T-cell (primary cell): Measurements from ENCODE around the gene BRF1. TPM values are rescaled to one million over a fixed set of nuclear protein-coding genes. Genes with fewer than 3 reads are reported as not detected.
A peak's percentile ranks its signal among the peaks of the same experiment; 100 is the strongest.

ENCODE experiments used
- ATAC-seq, 4 experiments: fragments of 200-7000 bp in 3 of 4; fragments of 150-1000 bp in 1 of 4; cut with Tn5 transposase; replicated peaks in 1 of 4; 1 replicate in 3 of 4; 2 replicates in 1 of 4; pipeline ENCODE4 v1.10.0; 2021; ENCODE audit warnings: moderate library complexity in 3 of 4, mild to moderate bottlenecking in 2 of 4, moderate number of reproducible peaks in 1 of 4
- CTCF ChIA-PET, 2 donors: fragments of 300-600 bp; sonication (Branson Sonifier 250); formaldehyde crosslinking; loops; one replicate each; lab custom pipeline; 2022; ENCODE audit warnings: antibody characterized with exemption in 2 of 2; lab: Charles Lee
- POLR2A ChIA-PET, 2 donors: fragments of 300-600 bp; sonication (Branson Sonifier 250); formaldehyde crosslinking; loops; one replicate each; lab custom pipeline; 2022; ENCODE audit warnings: antibody characterized with exemption in 2 of 2; lab: Charles Lee
- DNase-seq, 35 experiments: peaks; one replicate each; pipeline versions ENCODE4 v3.0.0 to v3.0.0-alpha.2; 2013 to 2023
- H3K27ac ChIP-seq: one replicate; pipeline ENCODE4 v1.5.1; 2013; ENCODE audit warnings: low read length
- H3K27me3 ChIP-seq, 2 experiments: replicated peaks in 1 of 2; 1 replicate in 1 of 2; 2 replicates in 1 of 2; pipeline versions ENCODE4 v1.6.1 to v1.7.0; 2013; ENCODE audit warnings: low read length in 1 of 2, mixed read lengths in 1 of 2; ENCODE audit not compliant: control insufficient read depth in 2 of 2, insufficient read depth in 2 of 2; ENCODE audit errors: extremely low read depth in 1 of 2
- H3K36me3 ChIP-seq, 2 donors: 1 replicate in 1 of 2; 2 replicates in 1 of 2; pipeline versions ENCODE4 v1.6.1 to v1.7.0; 2013; ENCODE audit warnings: low read length in 1 of 2; ENCODE audit not compliant: control insufficient read depth in 2 of 2, insufficient read depth in 1 of 2; ENCODE audit errors: extremely low read depth in 1 of 2
- H3K4me1 ChIP-seq, 2 experiments: 1 replicate in 1 of 2; 2 replicates in 1 of 2; pipeline versions ENCODE4 v1.6.1 to v1.7.0; 2013; ENCODE audit warnings: low read length in 2 of 2, mixed read lengths in 1 of 2; ENCODE audit not compliant: insufficient read depth in 2 of 2, control insufficient read depth in 1 of 2; ENCODE audit errors: extremely low read depth in 1 of 2
- H3K4me3 ChIP-seq, 2 donors: 1 replicate in 1 of 2; 2 replicates in 1 of 2; pipeline versions ENCODE4 v1.5.1 to v1.7.0; 2013; ENCODE audit warnings: mild to moderate bottlenecking in 2 of 2, low read length in 1 of 2, moderate library complexity in 1 of 2; ENCODE audit not compliant: control insufficient read depth in 1 of 2; ENCODE audit errors: extremely low read depth in 1 of 2
- H3K9me3 ChIP-seq: 2 replicates; pipeline ENCODE4 v1.7.0; 2013
- H3K27ac Mint-ChIP-seq, 2 donors: one replicate each; pipeline ENCODE4 v1.8.0; 2020 to 2021; ENCODE audit warnings: mild to moderate bottlenecking in 2 of 2, mixed read lengths in 2 of 2
- H3K27me3 Mint-ChIP-seq, 2 donors: one replicate each; pipeline ENCODE4 v1.8.0; 2021 to 2022; ENCODE audit warnings: mixed read lengths in 2 of 2
- H3K36me3 Mint-ChIP-seq: one replicate; pipeline ENCODE4 v1.8.0; 2021; ENCODE audit warnings: mixed read lengths
- H3K4me1 Mint-ChIP-seq, 3 donors: one replicate each; pipeline ENCODE4 v1.8.0; 2020 to 2022; ENCODE audit warnings: mixed read lengths in 3 of 3, mild to moderate bottlenecking in 1 of 3
- H3K4me3 Mint-ChIP-seq, 3 donors: one replicate each; pipeline ENCODE4 v1.8.0; 2020 to 2022; ENCODE audit warnings: mild to moderate bottlenecking in 3 of 3, mixed read lengths in 3 of 3, moderate library complexity in 3 of 3
- H3K9me3 Mint-ChIP-seq, 3 donors: one replicate each; pipeline ENCODE4 v1.8.0; 2020 to 2022; ENCODE audit warnings: mixed read lengths in 3 of 3
- WGBS: methylation state at CpG from one replicate; pipeline ENCODE4 v1.1.5; 2013; ENCODE audit warnings: missing lambda C conversion rate; ENCODE audit not compliant: insufficient coverage; 5-methylcytosine and 5-hydroxymethylcytosine counted together
- total RNA-seq, 35 experiments: library from RNA in 6 of 35; stranded (reverse) in 6 of 35; fragments of 120-200 nt in 1 of 35; gene quantifications; one replicate each; pipeline versions ENCODE4 v1.2.1 to v1.2.4 and lab custom pipeline; 2013 to 2026

BRF1 gene
- total RNA-seq, 5 donors from 2014 or later (not counting 1 experiment from before 2014, with no cell fraction given), result 57.7 to 70.5 (median 66.5) TPM

DNA sequence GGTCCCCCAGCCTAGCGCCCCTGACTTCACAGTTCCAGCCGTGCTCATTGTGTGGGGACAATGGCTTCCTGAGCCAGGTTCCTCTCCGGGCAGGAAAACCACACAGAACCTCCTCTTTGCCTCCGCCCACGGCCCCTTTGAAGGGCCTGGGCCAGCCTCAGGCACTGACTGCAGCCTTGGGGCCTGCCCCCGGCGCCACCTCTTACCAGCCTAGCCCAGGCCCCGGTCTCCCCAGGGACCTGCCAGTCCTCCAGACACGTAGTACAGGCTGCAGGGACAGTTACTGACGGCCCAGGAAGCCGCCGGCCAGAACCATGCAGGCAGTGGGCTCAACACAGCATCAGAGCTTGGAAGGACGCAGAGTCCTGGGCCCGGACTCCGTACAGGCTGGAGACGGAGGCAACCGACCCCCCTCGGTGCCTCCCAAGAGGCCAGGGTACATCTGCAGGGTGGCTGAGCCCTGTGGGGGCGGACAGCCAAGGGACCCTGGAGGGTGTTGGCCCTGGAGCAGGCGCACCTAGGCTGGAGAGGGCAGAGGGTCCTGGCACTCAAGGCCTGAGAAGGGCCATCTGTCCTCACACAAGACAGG is 98.8 kb downstream of the BRF1 start:
- Histone ChIP-seq H3K9me3 (no peaks in the 10 kb centered on the region), H3K4me1 (peaks cover 17 to 41% of the 10 kb centered on the region in 2 experiments), H3K36me3 (no peaks in the 10 kb centered on the region), H3K27ac (no peak overlapping the region), H3K27me3 (peaks cover 3 to 70% of the 10 kb centered on the region in 2 experiments), H3K4me3 (peak overlapping the region in 1 of 2 donors; percentile 44)
- Mint-ChIP-seq H3K4me3 (peak overlapping the region in 1 of 3 donors; percentile 28), H3K27me3 (peaks cover 12 to 35% of the 10 kb centered on the region in 2 donors), H3K36me3 (no peaks in the 10 kb centered on the region), H3K9me3 (no peaks in the 10 kb centered on the region), H3K4me1 (peaks cover 8 to 26% (median 16%) of the 10 kb centered on the region in 3 donors), H3K27ac (no peak overlapping the region)
- CTCF ChIA-PET, result no interaction called here
- POLR2A ChIA-PET, result no interaction called here
- ATAC-seq, result peak; percentile 41 to 59 (median 46)
- WGBS, result 39% methylated on average over 19 of the region's 20 CpGs
- DNase-seq, result peak in 7 of 35 experiments; percentile 12 to 42 (median 29)

DNA sequence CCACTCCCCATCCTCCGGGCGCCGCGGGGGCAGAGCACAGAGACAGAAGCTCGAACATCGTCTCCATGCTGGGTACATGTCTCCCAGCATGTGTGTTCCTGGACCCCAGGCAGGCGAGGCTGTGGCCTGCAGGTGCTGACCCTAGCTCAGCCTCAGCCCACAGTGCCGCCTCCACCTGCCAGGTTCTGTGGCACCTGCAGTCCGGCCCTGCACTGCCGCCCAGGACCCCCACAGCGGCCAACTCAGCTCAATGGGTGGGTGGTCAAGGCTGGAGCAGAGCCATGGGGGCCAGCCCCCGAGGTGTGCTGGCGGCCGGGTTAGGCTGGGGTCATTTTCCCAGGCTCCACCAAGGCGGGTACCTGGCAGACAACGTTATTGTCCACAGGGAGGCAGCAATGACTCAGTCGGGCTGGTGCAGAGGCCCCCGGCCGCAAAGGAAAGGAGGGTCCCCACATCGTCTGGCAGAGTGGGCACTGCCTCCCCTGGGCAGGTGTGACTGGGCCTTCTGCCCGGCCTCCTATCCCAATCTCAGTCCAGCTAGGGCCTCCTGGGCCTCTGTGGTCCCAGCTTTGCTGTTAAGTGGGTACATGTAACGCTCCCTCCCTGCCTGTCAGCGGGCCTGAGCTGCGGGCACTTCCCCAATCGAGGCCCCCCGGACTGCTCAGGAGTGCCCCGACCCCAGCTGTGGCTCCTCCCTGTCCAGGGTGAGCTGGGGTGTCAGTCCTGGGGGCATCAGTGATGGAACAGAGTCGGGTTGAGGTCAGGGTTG is 99.5 kb downstream of the BRF1 start:
- no peak for ATAC-seq
- POLR2A ChIA-PET, result no interaction called here

DNA sequence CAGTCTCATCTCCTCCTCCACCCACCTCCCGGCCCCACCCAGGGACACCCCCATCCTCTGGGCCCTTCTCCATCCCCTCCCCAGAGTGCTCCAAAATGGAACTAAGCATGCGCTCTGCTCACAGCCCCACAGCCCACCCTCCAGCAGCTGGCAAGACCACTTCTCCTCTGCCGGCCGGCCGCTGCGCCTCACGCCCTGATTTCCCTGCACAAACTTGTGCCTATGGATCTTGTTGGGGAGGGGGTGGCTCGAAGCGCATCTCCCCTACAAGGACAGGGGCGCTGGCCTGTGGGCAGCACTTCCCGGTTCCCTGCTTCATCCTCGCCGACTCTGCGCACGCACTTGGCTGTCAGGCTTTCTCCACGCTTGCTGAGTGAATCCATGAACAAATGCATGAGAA is 100.2 kb downstream of the BRF1 start:
- ChIA-PET POLR2A (no interaction called here), CTCF (interaction anchor here in 1 of 2 donors (0.6 kb wide), 1 partner anchor 31 kb away, joined by 3 read pairs; no protein-coding TSS in a partner anchor)
- H3K27me3 Mint-ChIP-seq, result peaks cover 14 to 38% of the 10 kb centered on the region in 2 donors
- peaks cover 26 to 55% of the 10 kb centered on the region in 2 experiments for H3K4me1 ChIP-seq
- H3K27ac Mint-ChIP-seq, result no peak overlapping the region
- WGBS, result 94% methylated on average over 8 of the region's 16 CpGs
- H3K36me3 ChIP-seq, result no peaks in the 10 kb centered on the region
- H3K36me3 Mint-ChIP-seq, result no peaks in the 10 kb centered on the region
- DNase-seq, result no peak
- ATAC-seq, result no peak
- H3K27me3 ChIP-seq, result peaks cover 4 to 84% of the 10 kb centered on the region in 2 experiments
- no peaks in the 10 kb centered on the region for H3K9me3 Mint-ChIP-seq
- peaks cover 11 to 31% (median 19%) of the 10 kb centered on the region in 3 donors for H3K4me1 Mint-ChIP-seq
- H3K9me3 ChIP-seq, result no peaks in the 10 kb centered on the region
- H3K4me3 ChIP-seq, result no peak overlapping the region
- no peak overlapping the region for H3K4me3 Mint-ChIP-seq
- no peak overlapping the region for H3K27ac ChIP-seq

More for the DNA sequence above, 99.5 kb downstream of the BRF1 start:
- no peaks in the 10 kb centered on the region for H3K9me3 Mint-ChIP-seq
- DNase-seq, result no peak
- H3K4me1 ChIP-seq, result peaks cover 19 to 48% of the 10 kb centered on the region in 2 experiments
- H3K9me3 ChIP-seq, result no peaks in the 10 kb centered on the region
- H3K27me3 Mint-ChIP-seq, result peaks cover 12 to 35% of the 10 kb centered on the region in 2 donors
- CTCF ChIA-PET, result interaction anchor here (0.5 to 0.6 kb wide), 2 partner anchors 31 to 1414 kb away, joined by 3 read pairs; no protein-coding TSS in a partner anchor
- peaks cover 8 to 28% (median 16%) of the 10 kb centered on the region in 3 donors for H3K4me1 Mint-ChIP-seq
- H3K27ac Mint-ChIP-seq, result no peak overlapping the region
- peak overlapping the region in 1 of 3 donors; percentile 28 for H3K4me3 Mint-ChIP-seq
- no peaks in the 10 kb centered on the region for H3K36me3 ChIP-seq
- peak overlapping the region in 1 of 2 donors; percentile 44 for H3K4me3 ChIP-seq
- H3K36me3 Mint-ChIP-seq, result no peaks in the 10 kb centered on the region
- WGBS, result 55% methylated on average over 26 of the region's 28 CpGs
- H3K27me3 ChIP-seq, result peaks cover 3 to 77% of the 10 kb centered on the region in 2 experiments
- H3K27ac ChIP-seq, result no peak overlapping the region

DNA sequence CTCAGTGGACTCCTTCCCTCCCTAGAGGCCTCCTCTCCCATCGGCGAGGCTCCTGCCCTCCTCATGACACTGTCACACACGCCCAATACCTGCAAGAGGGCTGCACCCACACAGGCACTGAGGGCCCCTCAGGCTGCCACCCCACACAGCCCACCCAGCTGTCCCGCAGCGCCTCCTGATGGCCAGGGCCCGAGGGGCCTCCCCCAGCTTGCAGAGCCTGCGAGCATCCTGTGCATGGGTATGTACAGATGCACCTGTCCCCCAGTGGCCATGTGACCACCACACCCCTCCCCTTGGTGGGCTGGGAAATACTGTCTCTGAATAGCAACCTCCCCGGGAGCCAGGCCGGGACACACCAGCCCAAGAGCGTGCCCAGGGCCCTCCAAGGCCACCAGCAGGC is 100.7 kb downstream of the BRF1 start:
- H3K4me3 ChIP-seq, result no peak overlapping the region
- Mint-ChIP-seq H3K27me3 (peaks cover 16 to 39% of the 10 kb centered on the region in 2 donors), H3K27ac (no peak overlapping the region), H3K9me3 (no peaks in the 10 kb centered on the region), H3K4me3 (no peak overlapping the region), H3K36me3 (no peaks in the 10 kb centered on the region), H3K4me1 (peaks cover 14 to 35% (median 22%) of the 10 kb centered on the region in 3 donors)
- H3K27me3 ChIP-seq, result peaks cover 4 to 88% of the 10 kb centered on the region in 2 experiments
- 87% methylated on average over 6 of the region's 10 CpGs for WGBS
- POLR2A ChIA-PET, result no interaction called here
- CTCF ChIA-PET, result no interaction called here
- no peak overlapping the region for H3K27ac ChIP-seq
- no peaks in the 10 kb centered on the region for H3K36me3 ChIP-seq
- peaks cover 30 to 57% of the 10 kb centered on the region in 2 experiments for H3K4me1 ChIP-seq
- H3K9me3 ChIP-seq, result no peaks in the 10 kb centered on the region
- no peak for DNase-seq
- ATAC-seq, result no peak

DNA sequence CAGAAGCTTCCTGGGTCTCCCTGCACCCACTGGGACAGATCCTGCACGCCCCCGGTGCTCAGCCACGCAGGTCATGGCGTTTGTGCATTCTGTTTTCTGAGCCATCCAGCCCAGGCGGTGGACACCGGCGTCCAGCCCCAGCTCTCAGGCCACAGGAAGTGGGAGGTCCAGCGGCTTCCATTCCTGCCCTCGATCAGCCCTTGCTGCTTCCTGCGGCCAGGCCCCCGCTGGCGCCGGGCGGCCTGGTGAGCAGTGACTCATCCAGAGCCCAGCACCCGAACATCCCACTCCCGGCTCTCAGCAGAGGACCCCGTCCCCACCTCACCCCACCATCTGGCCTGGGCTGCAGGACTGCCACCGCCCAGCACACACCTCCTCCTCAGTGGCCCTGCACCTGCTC is 101.7 kb downstream of the BRF1 start:
- H3K27me3 Mint-ChIP-seq, result peaks cover 16 to 46% of the 10 kb centered on the region in 2 donors
- H3K4me1 Mint-ChIP-seq, result peaks cover 21 to 36% (median 25%) of the 10 kb centered on the region in 3 donors
- Histone ChIP-seq H3K4me1 (peaks cover 37 to 63% of the 10 kb centered on the region in 2 experiments), H3K9me3 (no peaks in the 10 kb centered on the region), H3K36me3 (no peaks in the 10 kb centered on the region), H3K4me3 (no peak overlapping the region), H3K27me3 (peaks cover 4 to 97% of the 10 kb centered on the region in 2 experiments), H3K27ac (no peak overlapping the region)
- ATAC-seq, result no peak
- 41% methylated on average over 18 of the region's 18 CpGs for WGBS
- POLR2A ChIA-PET, result no interaction called here
- no peak overlapping the region for H3K4me3 Mint-ChIP-seq
- no peak overlapping the region for H3K27ac Mint-ChIP-seq
- CTCF ChIA-PET, result no interaction called here
- H3K9me3 Mint-ChIP-seq, result no peaks in the 10 kb centered on the region
- no peaks in the 10 kb centered on the region for H3K36me3 Mint-ChIP-seq
- no peak for DNase-seq

DNA sequence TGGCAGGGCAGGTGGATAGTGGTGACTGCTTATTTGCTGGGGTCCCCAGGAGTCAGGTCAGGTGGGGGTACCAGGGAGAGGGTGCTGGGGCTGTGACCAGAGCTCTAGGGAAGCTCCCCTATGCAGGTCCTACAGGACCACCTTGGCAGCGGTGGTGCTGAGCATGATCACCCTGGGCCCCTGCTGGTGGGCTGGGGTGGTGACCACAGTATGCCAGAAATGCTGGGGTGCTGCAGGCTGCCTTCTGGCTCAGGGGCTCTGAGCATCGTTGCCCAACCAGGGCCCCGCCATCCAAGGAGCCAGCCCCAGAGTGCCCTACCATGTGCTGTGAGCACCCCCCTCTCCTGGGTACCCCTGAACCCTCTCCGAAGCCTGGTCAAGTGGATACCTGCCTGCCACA is 102.2 kb downstream of the BRF1 start:
- H3K27me3 Mint-ChIP-seq, result peaks cover 16 to 47% of the 10 kb centered on the region in 2 donors
- H3K27me3 ChIP-seq, result peaks cover 4 to 98% of the 10 kb centered on the region in 2 experiments
- H3K9me3 Mint-ChIP-seq, result no peaks in the 10 kb centered on the region
- H3K4me1 ChIP-seq, result peaks cover 41 to 65% of the 10 kb centered on the region in 2 experiments
- peaks cover 26 to 41% (median 30%) of the 10 kb centered on the region in 3 donors for H3K4me1 Mint-ChIP-seq
- CTCF ChIA-PET, result no interaction called here
- 84% methylated on average over 4 of the region's 4 CpGs for WGBS
- H3K27ac Mint-ChIP-seq, result no peak overlapping the region
- DNase-seq (no peak), ATAC-seq (no peak)
- H3K4me3 ChIP-seq, result no peak overlapping the region
- no peaks in the 10 kb centered on the region for H3K9me3 ChIP-seq
- POLR2A ChIA-PET, result no interaction called here
- H3K36me3 Mint-ChIP-seq, result no peaks in the 10 kb centered on the region
- H3K36me3 ChIP-seq, result no peaks in the 10 kb centered on the region
- H3K4me3 Mint-ChIP-seq, result no peak overlapping the region
- H3K27ac ChIP-seq, result no peak overlapping the region
